ENCODE data around the gene FLNA. TPM values are rescaled to one million over a fixed set of nuclear protein-coding genes. Genes with fewer than 3 reads are reported as not detected.

FLNA gene
- total RNA-seq, 1 donor from 2014 or later = 1,252 TPM

- no peak overlapping the region for H3K4me3 ChIP-seq
- no peaks in the 10 kb centered on the region for H3K9me3 ChIP-seq
- no peak for TF ChIP-seq CTCF (IDR thresholded peaks at IDR 0.05)
- no peaks in the 10 kb centered on the region for H3K27me3 ChIP-seq
- peaks cover 90% of the 10 kb centered on the region for H3K36me3 ChIP-seq
- ATAC-seq = no peak
- DNase-seq = no peak
- H3K27ac ChIP-seq = no peak overlapping the region
- intact Hi-C loops (cut with DNase I) = no loop called here
- H3K4me1 ChIP-seq = no peaks in the 10 kb centered on the region
These were observed 15.6 kb downstream of the FLNA start for GRCh38 chrX:154358829-154359228.

GRCh38 chrX:154358011-154358410, 16.4 kb downstream of the FLNA start:
- Histone ChIP-seq H3K9me3 (no peaks in the 10 kb centered on the region), H3K27me3 (no peaks in the 10 kb centered on the region), H3K36me3 (peaks cover 90% of the 10 kb centered on the region), H3K4me3 (no peak overlapping the region), H3K27ac (no peak overlapping the region), H3K4me1 (no peaks in the 10 kb centered on the region)
- ATAC-seq = no peak
- no peak for TF ChIP-seq CTCF (IDR thresholded peaks at IDR 0.05)
- peak; percentile 28 for DNase-seq
- intact Hi-C loops (cut with DNase I) = no loop called here

GRCh38 chrX:154357205-154357604, 17.2 kb downstream of the FLNA start:
- Histone ChIP-seq H3K9me3 (no peaks in the 10 kb centered on the region), H3K4me3 (no peak overlapping the region), H3K4me1 (no peaks in the 10 kb centered on the region), H3K27ac (no peak overlapping the region), H3K36me3 (peaks cover 90% of the 10 kb centered on the region), H3K27me3 (no peaks in the 10 kb centered on the region)
- DNase-seq (peak; percentile 33), ATAC-seq (no peak)
- no peak for TF ChIP-seq CTCF (IDR thresholded peaks at IDR 0.05)
- intact Hi-C loops (cut with DNase I) = no loop called here

GRCh38 chrX:154356596-154356995, 17.8 kb downstream of the FLNA start:
- no peaks in the 10 kb centered on the region for H3K27me3 ChIP-seq
- no peak overlapping the region for H3K27ac ChIP-seq
- intact Hi-C loops (cut with DNase I) = no loop called here
- no peak overlapping the region for H3K4me3 ChIP-seq
- no peaks in the 10 kb centered on the region for H3K4me1 ChIP-seq
- H3K9me3 ChIP-seq = no peaks in the 10 kb centered on the region
- DNase-seq (peak; percentile 51), ATAC-seq (no peak)
- H3K36me3 ChIP-seq = peaks cover 89% of the 10 kb centered on the region
- TF ChIP-seq CTCF (IDR thresholded peaks at IDR 0.05) = no peak

GRCh38 chrX:154355776-154356140, 18.7 kb downstream of the FLNA start:
- no peaks in the 10 kb centered on the region for H3K27me3 ChIP-seq
- no peaks in the 10 kb centered on the region for H3K9me3 ChIP-seq
- ATAC-seq = no peak
- H3K4me1 ChIP-seq = no peaks in the 10 kb centered on the region
- no peak overlapping the region for H3K4me3 ChIP-seq
- DNase-seq = peak; percentile 65
- intact Hi-C loops (cut with DNase I) = no loop called here
- peak overlapping the region; percentile 55 for H3K27ac ChIP-seq
- TF ChIP-seq CTCF (IDR thresholded peaks at IDR 0.05) = no peak
- peaks cover 91% of the 10 kb centered on the region for H3K36me3 ChIP-seq

GRCh38 chrX:154355094-154355775, 19.2 kb downstream of the FLNA start:
- peak overlapping the region; percentile 55 for H3K27ac ChIP-seq
- no peaks in the 10 kb centered on the region for H3K4me1 ChIP-seq
- DNase-seq (peak; percentile 92), ATAC-seq (peak; percentile 84)
- H3K4me3 ChIP-seq = no peak overlapping the region
- H3K27me3 ChIP-seq = no peaks in the 10 kb centered on the region
- H3K36me3 ChIP-seq = peaks cover 91% of the 10 kb centered on the region
- intact Hi-C loops (cut with DNase I) = no loop called here
- TF ChIP-seq CTCF (IDR thresholded peaks at IDR 0.05) = no peak
- no peaks in the 10 kb centered on the region for H3K9me3 ChIP-seq

All from upper lobe of right lung (tissue), 1 donor.